ENCODE results near the gene ADGRB3. TPM values are rescaled to one million over a fixed set of nuclear protein-coding genes. Genes with fewer than 3 reads are reported as not detected.

ADGRB3 gene
- polyA plus RNA-seq, 1 of the 3 experiments (the other 2 are of a cell fraction), result 0.12 TPM

DNA sequence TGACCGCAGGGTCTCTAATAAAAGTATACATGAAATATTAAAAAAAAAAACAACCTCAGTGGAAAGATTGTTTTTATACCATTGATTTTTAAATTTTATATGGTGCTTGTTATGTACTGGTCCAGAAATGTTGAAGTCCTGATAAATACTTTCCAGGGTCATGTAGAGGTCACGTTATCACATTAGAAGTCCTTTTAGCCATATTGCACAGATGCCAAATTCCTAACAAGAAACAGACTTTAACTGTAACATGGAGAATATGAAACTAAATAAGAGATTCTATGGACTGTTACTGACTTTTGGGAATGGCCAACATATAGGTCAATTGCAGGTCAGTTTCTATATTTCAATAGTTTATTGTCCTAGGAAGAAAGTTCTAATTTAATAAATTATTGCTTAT is 89.0 kb downstream of the ADGRB3 start:
- POLR2A ChIA-PET, result no interaction called here
- Histone ChIP-seq H3K4me3 (ENCODE audit: low read depth in 2 of 2, low read length in 1 of 2) (no peak overlapping the region), H3K4me1 (ENCODE audit: control insufficient read depth in 1 of 2, insufficient read depth in 2 of 2, low read depth in 1 of 2, low read length in 1 of 2) (peaks cover 0 to 19% of the 10 kb centered on the region in 2 experiments; a peak in 3 of 4 replicates), H3K4me2 (no peak overlapping the region), H3K36me3 (replicated peaks in 1 of 2; ENCODE audit: control insufficient read depth in 1 of 2, insufficient read depth in 2 of 2, low read length in 1 of 2) (no peaks in the 10 kb centered on the region), H3F3A (replicated peaks; ENCODE audit: insufficient read depth) (no peaks in the 10 kb centered on the region), H4K20me1 (ENCODE audit: insufficient read depth) (no peaks in the 10 kb centered on the region), H3K9me3 (no peaks in the 10 kb centered on the region), H3K27ac (ENCODE audit: low read depth in 2 of 2, low read length in 1 of 2) (peak overlapping the region in 1 of 2 experiments; percentile 77; a peak in 2 of 4 replicates), H3K9ac (no peak overlapping the region), H3K27me3 (ENCODE audit: insufficient read depth) (no peaks in the 10 kb centered on the region), H3K9me2 (no peaks in the 10 kb centered on the region), H2AFZ (ENCODE audit: low read depth) (no peak overlapping the region), H3K79me2 (ENCODE audit: insufficient read depth) (no peaks in the 10 kb centered on the region)
- CTCF ChIA-PET, result no interaction called here
- DNase-seq, result no peak
- 49% methylated on average over 2 of the region's 2 CpGs for WGBS (ENCODE audit: low lambda C conversion rate)
- TF ChIP-seq EP300 (IDR thresholded peaks at IDR 0.05; ENCODE audit: borderline replicate concordance in 1 of 2, low read depth in 1 of 2, low read length in 1 of 2) (peak in 1 of 2 experiments; percentile 77; a peak in 2 of 4 replicates), RCOR1 (IDR thresholded peaks at IDR 0.05; ENCODE audit: low read length) (peak; percentile 72; the same call in 1 of the 2 replicates), GATA2 (CRISPR knock-in tag; IDR thresholded peaks at IDR 0.05) (peak; percentile 59), ZBTB33 (IDR thresholded peaks at IDR 0.05; ENCODE audit: borderline replicate concordance, low read depth) (no peak)

DNA sequence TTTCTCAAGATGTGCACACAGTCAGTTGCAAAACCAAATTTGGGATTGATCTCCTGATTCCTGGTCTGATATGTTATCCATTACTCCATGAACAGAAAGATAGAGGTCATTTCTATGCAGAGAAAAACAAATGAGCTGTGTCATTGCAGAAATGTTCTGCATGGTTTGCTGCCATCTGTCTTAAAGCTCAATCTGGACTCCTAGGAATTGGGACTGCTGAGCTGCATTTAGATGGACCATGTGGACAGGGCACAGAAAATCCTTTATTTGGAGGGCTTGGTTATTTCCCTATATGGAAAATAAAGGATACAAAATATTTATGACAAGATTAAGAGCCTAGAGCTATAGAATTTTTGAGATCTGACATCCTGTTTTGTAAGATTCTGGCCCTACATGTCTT is 91.3 kb downstream of the ADGRB3 start:
- H3K4me2 ChIP-seq, result no peak overlapping the region
- H3K9me2 ChIP-seq, result no peaks in the 10 kb centered on the region
- no peaks in the 10 kb centered on the region for H3K79me2 ChIP-seq (ENCODE audit: insufficient read depth)
- no peak overlapping the region for H3K9ac ChIP-seq
- H3K4me3 ChIP-seq (ENCODE audit: low read depth in 2 of 2, low read length in 1 of 2), result no peak overlapping the region
- peaks cover 0 to 20% of the 10 kb centered on the region in 2 experiments; a peak in 3 of 4 replicates for H3K4me1 ChIP-seq (ENCODE audit: control insufficient read depth in 1 of 2, insufficient read depth in 2 of 2, low read depth in 1 of 2, low read length in 1 of 2)
- ChIA-PET POLR2A (no interaction called here), CTCF (interaction anchor here (1.0 to 2.4 kb wide), 2 partner anchors 86 to 1382 kb away, joined by 3 to 9 read pairs; no protein-coding TSS in a partner anchor)
- no peaks in the 10 kb centered on the region for H3K36me3 ChIP-seq (replicated peaks in 1 of 2; ENCODE audit: control insufficient read depth in 1 of 2, insufficient read depth in 2 of 2, low read length in 1 of 2)
- DNase-seq, result no peak
- H3K9me3 ChIP-seq, result no peaks in the 10 kb centered on the region
- no peaks in the 10 kb centered on the region for H3K27me3 ChIP-seq (ENCODE audit: insufficient read depth)
- no peaks in the 10 kb centered on the region for H3F3A ChIP-seq (replicated peaks; ENCODE audit: insufficient read depth)
- TF ChIP-seq MXI1 (IDR thresholded peaks at IDR 0.05; ENCODE audit: low read depth, low read length) (no peak), MAX (IDR thresholded peaks at IDR 0.05; ENCODE audit: low read depth) (no peak), SMC3 (IDR thresholded peaks at IDR 0.05; ENCODE audit: low read depth, low read length) (no peak), NFIC (IDR thresholded peaks at IDR 0.05; ENCODE audit: borderline replicate concordance) (no peak), TAF1 (IDR thresholded peaks at IDR 0.05; ENCODE audit: borderline replicate concordance, low read depth, low read length) (no peak), GABPA (IDR thresholded peaks at IDR 0.05; ENCODE audit: low read depth) (no peak), ZBTB33 (IDR thresholded peaks at IDR 0.05; ENCODE audit: borderline replicate concordance, low read depth) (no peak), RXRA (IDR thresholded peaks at IDR 0.05; ENCODE audit: borderline replicate concordance, low read depth) (no peak), RFX5 (IDR thresholded peaks at IDR 0.05; ENCODE audit: low read length) (no peak), ELF1 (IDR thresholded peaks at IDR 0.05) (no peak), REST (IDR thresholded peaks at IDR 0.05; ENCODE audit: low read depth, low read length) (no peak), SIN3A (IDR thresholded peaks at IDR 0.05; ENCODE audit: borderline replicate concordance, low read depth, low read length) (no peak), FOSL2 (IDR thresholded peaks at IDR 0.05; ENCODE audit: borderline replicate concordance, low read depth) (no peak), CHD2 (IDR thresholded peaks at IDR 0.05; ENCODE audit: low read length, partially characterized antibody) (no peak), FOXM1 (IDR thresholded peaks at IDR 0.05; ENCODE audit: low read depth) (no peak), USF1 (IDR thresholded peaks at IDR 0.05; ENCODE audit: borderline replicate concordance, low read depth) (no peak)
- no peak overlapping the region; a peak in 1 of 4 replicates for H3K27ac ChIP-seq (ENCODE audit: low read depth in 2 of 2, low read length in 1 of 2)
- no peaks in the 10 kb centered on the region for H4K20me1 ChIP-seq (ENCODE audit: insufficient read depth)
- H2AFZ ChIP-seq (ENCODE audit: low read depth), result no peak overlapping the region
